Measurements from ENCODE around the gene EPDR1. TPM values are rescaled to one million over a fixed set of nuclear protein-coding genes. Genes with fewer than 3 reads are reported as not detected.

The EPDR1 gene
- polyA plus RNA-seq, 3 donors = 0.25 to 1.2 (median 1.1) TPM

- Histone ChIP-seq H3K27me3 (ENCODE audit: control insufficient read depth in 2 of 2, insufficient read depth in 2 of 2, low read length in 2 of 2) (no peaks in the 10 kb centered on the region), H3K4me1 (ENCODE audit: control insufficient read depth in 1 of 2, insufficient read depth in 2 of 2, low read length in 2 of 2) (no peaks in the 10 kb centered on the region), H4K20me1 (ENCODE audit: insufficient read depth, low read length) (no peaks in the 10 kb centered on the region), H3K27ac (ENCODE audit: low read depth in 1 of 2, low read length in 2 of 2) (no peak overlapping the region), H3K9me3 (replicated peaks in 1 of 2; ENCODE audit: control insufficient read depth in 1 of 2, insufficient read depth in 1 of 2, low read length in 2 of 2) (no peaks in the 10 kb centered on the region), H3K36me3 (replicated peaks in 1 of 2; ENCODE audit: control insufficient read depth in 1 of 2, insufficient read depth in 2 of 2, low read length in 2 of 2) (no peaks in the 10 kb centered on the region), H3K79me2 (ENCODE audit: insufficient read depth, low read length) (no peaks in the 10 kb centered on the region), H3K4me2 (replicated peaks; ENCODE audit: extremely low read depth, low read length, poor library complexity, severe bottlenecking) (no peak overlapping the region), H3K4me3 (replicated peaks in 1 of 3; ENCODE audit: low read depth in 2 of 3, low read length in 3 of 3) (no peak overlapping the region), H3K9ac (ENCODE audit: insufficient read depth, low read length, poor library complexity, severe bottlenecking) (no peak overlapping the region), H2AFZ (ENCODE audit: insufficient read depth, low read depth, low read length, poor library complexity, severe bottlenecking) (no peak overlapping the region)
- intact Hi-C loops (cut with micrococcal nuclease) = no loop called here
- H3K27ac Mint-ChIP-seq = no peak overlapping the region
- 94% methylated on average over 2 of the region's 2 CpGs for WGBS (ENCODE audit: insufficient coverage)
- H3K4me3 Mint-ChIP-seq = no peak overlapping the region
- no peaks in the 10 kb centered on the region for H3K4me1 Mint-ChIP-seq
- no peak for TF ChIP-seq CTCF (IDR thresholded peaks at IDR 0.05)
- H3K36me3 Mint-ChIP-seq = no peaks in the 10 kb centered on the region
- no peak for DNase-seq
- H3K9me3 Mint-ChIP-seq = peaks cover 0 to 9% (median 4%) of the 10 kb centered on the region in 7 donors
- H3K27me3 Mint-ChIP-seq (ENCODE audit: low read depth in 3 of 3) = no peaks in the 10 kb centered on the region
These were observed 40.0 kb downstream of the EPDR1 start for GRCh38 chr7:37960483-37960882.

- H3K9ac ChIP-seq (ENCODE audit: insufficient read depth, low read length, poor library complexity, severe bottlenecking) = no peak overlapping the region
- DNase-seq = no peak
- no peaks in the 10 kb centered on the region for H3K27me3 Mint-ChIP-seq (ENCODE audit: low read depth in 3 of 3)
- no peak overlapping the region for H3K4me2 ChIP-seq (replicated peaks; ENCODE audit: extremely low read depth, low read length, poor library complexity, severe bottlenecking)
- H2AFZ ChIP-seq (ENCODE audit: insufficient read depth, low read depth, low read length, poor library complexity, severe bottlenecking) = no peak overlapping the region
- H3K36me3 Mint-ChIP-seq = no peaks in the 10 kb centered on the region
- H4K20me1 ChIP-seq (ENCODE audit: insufficient read depth, low read length) = no peaks in the 10 kb centered on the region
- H3K36me3 ChIP-seq (replicated peaks in 1 of 2; ENCODE audit: control insufficient read depth in 1 of 2, insufficient read depth in 2 of 2, low read length in 2 of 2) = no peaks in the 10 kb centered on the region
- peaks cover 0 to 3% (median 0%) of the 10 kb centered on the region in 7 donors for H3K9me3 Mint-ChIP-seq
- no peak overlapping the region for H3K27ac ChIP-seq (ENCODE audit: low read depth in 1 of 2, low read length in 2 of 2)
- H3K4me1 Mint-ChIP-seq = no peaks in the 10 kb centered on the region
- 80% methylated on average over 3 of the region's 5 CpGs for WGBS (ENCODE audit: insufficient coverage)
- H3K4me3 Mint-ChIP-seq = no peak overlapping the region
- no peak for TF ChIP-seq CTCF (IDR thresholded peaks at IDR 0.05)
- H3K79me2 ChIP-seq (ENCODE audit: insufficient read depth, low read length) = no peaks in the 10 kb centered on the region
- H3K27ac Mint-ChIP-seq = no peak overlapping the region
- no peak overlapping the region for H3K4me3 ChIP-seq (replicated peaks in 1 of 3; ENCODE audit: low read depth in 2 of 3, low read length in 3 of 3)
- no peaks in the 10 kb centered on the region for H3K27me3 ChIP-seq (ENCODE audit: control insufficient read depth in 2 of 2, insufficient read depth in 2 of 2, low read length in 2 of 2)
- intact Hi-C loops (cut with micrococcal nuclease) = no loop called here
- H3K4me1 ChIP-seq (ENCODE audit: control insufficient read depth in 1 of 2, insufficient read depth in 2 of 2, low read length in 2 of 2) = no peaks in the 10 kb centered on the region
- H3K9me3 ChIP-seq (replicated peaks in 1 of 2; ENCODE audit: control insufficient read depth in 1 of 2, insufficient read depth in 1 of 2, low read length in 2 of 2) = no peaks in the 10 kb centered on the region
These were observed 40.8 kb downstream of the EPDR1 start for GRCh38 chr7:37961251-37961650.

Data from CD14-positive monocyte (primary cell).